ENCODE data around the gene AGTPBP1. TPM values are rescaled to one million over a fixed set of nuclear protein-coding genes. Genes with fewer than 3 reads are reported as not detected.
A peak's percentile ranks its signal among the peaks of the same experiment; 100 is the strongest.

Gene AGTPBP1
- total RNA-seq, 2 donors from 2014 or later = 36.9 to 51.6 TPM

DNA sequence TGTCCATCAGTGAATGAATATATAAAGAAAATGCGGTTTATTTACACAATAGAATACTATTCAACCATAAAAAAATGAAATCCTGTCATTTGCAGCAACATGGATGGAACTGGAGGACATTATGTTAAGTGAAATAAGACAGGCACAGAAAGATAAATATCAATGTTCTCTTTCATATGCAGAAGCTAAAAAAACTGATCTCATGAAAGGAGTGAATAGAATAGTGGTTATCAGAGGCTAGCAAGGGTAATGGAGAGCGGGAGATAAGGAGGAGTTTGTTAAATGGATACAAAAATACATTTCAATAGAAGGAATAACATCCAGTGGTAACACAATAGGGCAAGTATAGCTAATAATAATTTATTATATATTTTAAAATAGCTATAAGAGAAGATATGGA lies 65.0 kb downstream of the AGTPBP1 start:
- Mint-ChIP-seq H3K9me3 (no peaks in the 10 kb centered on the region), H3K36me3 (no peaks in the 10 kb centered on the region), H3K27ac (no peak overlapping the region)
- ATAC-seq (no peak), DNase-seq (ENCODE audit: low spot score in 2 of 2) (no peak)

GRCh38 chr9:85667374-85667773 lies 74.4 kb downstream of the AGTPBP1 start:
- ATAC-seq = no peak
- Mint-ChIP-seq H3K27ac (no peak overlapping the region), H3K9me3 (no peaks in the 10 kb centered on the region), H3K36me3 (peaks cover 0 to 4% of the 10 kb centered on the region in 2 donors)
- DNase-seq (ENCODE audit: low spot score in 2 of 2) = no peak

- H3K36me3 Mint-ChIP-seq = peaks cover 0 to 4% of the 10 kb centered on the region in 2 donors
- H3K27ac Mint-ChIP-seq = no peak overlapping the region
- no peaks in the 10 kb centered on the region for H3K9me3 Mint-ChIP-seq
- ATAC-seq = no peak
- no peak for DNase-seq (ENCODE audit: low spot score in 2 of 2)
Observed at GRCh38 chr9:85666086-85666485, 75.7 kb downstream of the AGTPBP1 start.

GRCh38 chr9:85662573-85662972 lies 79.2 kb downstream of the AGTPBP1 start:
- H3K9me3 Mint-ChIP-seq = no peaks in the 10 kb centered on the region
- peaks cover 0 to 4% of the 10 kb centered on the region in 2 donors for H3K36me3 Mint-ChIP-seq
- ATAC-seq = no peak
- DNase-seq (ENCODE audit: low spot score in 2 of 2) = no peak
- no peak overlapping the region for H3K27ac Mint-ChIP-seq

DNA sequence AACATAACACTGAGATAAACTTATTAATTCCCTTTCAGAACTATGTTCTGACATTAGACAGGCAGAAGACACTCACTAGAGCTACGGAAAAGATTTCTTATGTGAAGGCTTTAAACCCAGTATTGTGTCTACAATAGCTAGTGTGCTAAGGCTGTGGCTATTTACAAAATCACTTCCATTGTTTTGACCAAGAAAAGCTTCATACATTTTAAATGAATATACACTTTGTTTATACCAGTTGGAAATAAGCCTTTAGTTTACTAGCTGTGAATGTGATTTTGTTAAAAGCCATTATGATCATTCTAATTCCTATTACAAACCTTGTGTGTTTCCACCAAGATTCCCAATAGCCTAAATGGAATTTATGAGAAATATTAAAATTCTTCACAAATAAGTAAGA lies 83.0 kb downstream of the AGTPBP1 start:
- DNase-seq (ENCODE audit: low spot score in 2 of 2) = no peak
- H3K36me3 Mint-ChIP-seq = no peaks in the 10 kb centered on the region
- H3K9me3 Mint-ChIP-seq = no peaks in the 10 kb centered on the region
- ATAC-seq = no peak
- H3K27ac Mint-ChIP-seq = no peak overlapping the region

DNA sequence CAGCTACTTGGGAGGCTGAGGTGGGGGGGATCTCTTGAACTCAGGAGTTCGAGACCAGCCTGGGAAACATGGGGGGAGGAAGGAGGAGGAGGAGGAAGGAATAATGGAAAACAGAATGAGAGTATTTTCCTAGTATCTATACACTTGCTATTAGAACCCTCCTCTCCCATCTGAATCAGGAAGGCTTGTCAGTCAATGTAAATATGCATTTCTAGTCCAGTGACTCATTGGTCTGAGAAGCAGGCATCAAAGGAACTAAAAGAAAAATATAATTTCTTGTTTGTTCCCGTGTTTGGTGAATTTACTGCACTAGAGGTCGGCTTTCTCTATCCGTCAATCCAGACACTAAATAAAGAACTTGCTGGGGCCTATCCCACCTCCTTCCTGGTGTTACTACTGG lies 88.6 kb downstream of the AGTPBP1 start:
- Mint-ChIP-seq H3K36me3 (no peaks in the 10 kb centered on the region), H3K9me3 (no peaks in the 10 kb centered on the region), H3K27ac (no peak overlapping the region)
- DNase-seq (ENCODE audit: low spot score in 2 of 2) = no peak
- ATAC-seq = no peak

DNA sequence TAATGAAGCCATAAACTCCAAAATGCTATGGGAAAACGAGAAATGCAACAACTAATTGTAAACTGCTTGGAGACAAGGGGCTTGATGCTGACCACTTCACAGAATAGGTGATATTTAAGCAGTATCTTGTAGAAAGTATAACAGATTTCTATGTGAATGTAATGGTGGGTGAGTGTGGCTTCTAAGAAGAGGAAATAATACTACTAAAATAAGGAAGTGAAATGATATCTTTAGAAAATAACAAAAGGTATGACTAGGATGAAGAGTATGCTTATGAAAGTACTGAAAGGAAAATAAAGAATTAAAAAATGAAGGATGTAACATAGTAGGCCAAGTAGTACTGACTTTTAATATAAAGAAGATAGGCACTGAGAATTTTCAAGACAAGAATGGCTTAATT lies 94.2 kb downstream of the AGTPBP1 start:
- DNase-seq (ENCODE audit: low spot score in 2 of 2) (no peak), ATAC-seq (no peak)
- Mint-ChIP-seq H3K36me3 (no peaks in the 10 kb centered on the region), H3K9me3 (no peaks in the 10 kb centered on the region), H3K27ac (no peak overlapping the region)

- no peak for DNase-seq (ENCODE audit: low spot score in 2 of 2)
- no peaks in the 10 kb centered on the region for H3K36me3 Mint-ChIP-seq
- peak in 1 of 2 donors; percentile 35 for ATAC-seq
- H3K9me3 Mint-ChIP-seq = no peaks in the 10 kb centered on the region
- H3K27ac Mint-ChIP-seq = no peak overlapping the region
Observed at GRCh38 chr9:85645909-85646627, 95.7 kb downstream of the AGTPBP1 start.

GRCh38 chr9:85640425-85640824 lies 101.3 kb downstream of the AGTPBP1 start:
- no peaks in the 10 kb centered on the region for H3K36me3 Mint-ChIP-seq
- ATAC-seq = no peak
- no peak for DNase-seq (ENCODE audit: low spot score in 2 of 2)
- H3K9me3 Mint-ChIP-seq = no peaks in the 10 kb centered on the region
- H3K27ac Mint-ChIP-seq = no peak overlapping the region

DNA sequence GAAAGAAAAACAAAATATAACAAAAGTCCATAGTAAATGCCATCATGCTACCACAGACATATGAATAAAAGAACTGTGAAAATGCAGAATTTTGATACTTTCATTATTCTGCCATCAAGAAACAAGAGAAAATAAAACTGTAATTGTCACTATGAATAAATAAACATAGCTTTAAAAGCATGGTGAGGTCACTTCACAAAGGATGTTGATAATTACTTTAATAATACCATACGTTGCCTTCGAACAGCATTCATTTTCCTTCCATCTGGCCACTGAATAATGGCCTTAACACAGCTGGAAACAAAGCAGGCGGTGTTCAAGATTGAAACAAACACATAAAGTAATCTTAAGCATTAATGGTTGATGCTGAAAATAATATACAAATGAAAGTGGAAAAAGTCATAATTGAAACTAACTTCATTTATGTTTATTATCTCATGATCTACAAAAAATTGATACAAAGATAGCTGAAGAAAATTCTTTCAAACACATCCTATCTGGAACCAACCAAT lies 102.0 kb downstream of the AGTPBP1 start:
- Mint-ChIP-seq H3K9me3 (no peaks in the 10 kb centered on the region), H3K36me3 (no peaks in the 10 kb centered on the region), H3K27ac (no peak overlapping the region)
- DNase-seq (ENCODE audit: low spot score in 2 of 2) = no peak
- ATAC-seq = no peak

DNA sequence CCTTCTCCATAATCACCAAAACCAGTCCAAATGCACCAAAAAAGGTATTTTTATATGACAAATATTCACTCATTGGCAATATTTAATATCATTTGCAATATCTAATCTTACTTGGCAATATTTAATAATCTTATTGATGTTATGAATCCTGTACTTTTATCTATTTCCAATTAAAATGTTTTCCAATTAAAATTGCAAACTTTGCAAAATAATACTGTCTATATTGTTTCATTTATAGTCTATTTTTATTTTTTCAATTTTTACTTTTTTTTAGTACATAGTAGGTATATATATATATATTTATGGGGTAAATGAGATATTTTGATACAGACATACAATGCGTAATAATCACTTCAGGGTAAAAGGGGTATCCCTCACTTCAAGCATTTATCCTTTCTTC lies 109.9 kb downstream of the AGTPBP1 start:
- ATAC-seq (no peak), DNase-seq (ENCODE audit: low spot score in 2 of 2) (no peak)
- Mint-ChIP-seq H3K27ac (no peak overlapping the region), H3K9me3 (no peaks in the 10 kb centered on the region), H3K36me3 (no peaks in the 10 kb centered on the region)

- H3K36me3 Mint-ChIP-seq = no peaks in the 10 kb centered on the region
- DNase-seq (ENCODE audit: low spot score in 2 of 2) (no peak), ATAC-seq (no peak)
- no peak overlapping the region for H3K27ac Mint-ChIP-seq
- no peaks in the 10 kb centered on the region for H3K9me3 Mint-ChIP-seq
Observed at GRCh38 chr9:85630676-85631075, 111.1 kb downstream of the AGTPBP1 start.

DNA sequence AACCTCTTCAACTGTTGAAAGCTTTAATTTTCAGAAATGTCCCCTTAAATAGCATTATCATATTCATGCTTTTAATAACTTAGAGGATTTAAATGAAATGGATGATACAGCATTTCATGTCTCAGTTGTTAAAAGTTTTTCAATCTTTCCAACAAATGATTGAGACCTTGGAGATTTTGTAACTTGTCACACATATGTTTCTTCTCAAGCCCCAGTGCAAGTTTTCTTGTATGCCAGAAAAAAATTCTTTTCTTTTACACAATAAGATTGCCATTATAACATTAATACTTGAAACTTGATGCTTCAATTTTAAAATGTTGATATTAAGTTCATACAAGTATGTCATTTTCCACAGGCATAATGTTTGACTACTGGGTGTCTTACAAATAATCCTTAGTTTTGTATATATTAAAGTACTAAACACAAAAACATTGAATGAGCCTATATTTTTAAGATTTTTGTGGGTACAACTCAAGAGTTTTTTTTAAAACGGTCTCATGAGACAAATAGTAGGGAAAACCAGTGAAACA lies 124.5 kb downstream of the AGTPBP1 start:
- peaks cover 0 to 6% of the 10 kb centered on the region in 2 donors for H3K36me3 Mint-ChIP-seq
- H3K27ac Mint-ChIP-seq = no peak overlapping the region
- H3K9me3 Mint-ChIP-seq = no peaks in the 10 kb centered on the region
- no peak for ATAC-seq
- no peak for DNase-seq (ENCODE audit: low spot score in 2 of 2)

DNA sequence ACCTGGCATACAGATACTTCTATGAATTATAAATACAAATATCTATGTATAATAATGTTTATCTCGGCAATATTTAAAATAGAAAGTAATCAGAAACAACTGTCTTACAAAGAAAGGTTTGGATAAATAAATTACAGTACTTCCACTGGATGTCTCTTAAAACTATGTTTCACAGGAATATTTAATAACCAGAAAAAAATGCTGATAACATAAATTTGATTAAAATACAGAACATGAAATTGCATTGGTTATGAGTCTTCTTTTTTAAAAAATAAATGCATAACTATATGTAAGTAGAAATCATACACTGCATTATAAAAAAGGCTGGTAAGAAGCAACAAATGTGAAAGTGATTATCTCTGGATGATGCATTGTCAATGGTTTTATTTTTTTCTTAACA lies 126.0 kb downstream of the AGTPBP1 start:
- DNase-seq (ENCODE audit: low spot score in 2 of 2) (no peak), ATAC-seq (no peak)
- Mint-ChIP-seq H3K36me3 (peaks cover 0 to 6% of the 10 kb centered on the region in 2 donors), H3K9me3 (no peaks in the 10 kb centered on the region), H3K27ac (no peak overlapping the region)

DNA sequence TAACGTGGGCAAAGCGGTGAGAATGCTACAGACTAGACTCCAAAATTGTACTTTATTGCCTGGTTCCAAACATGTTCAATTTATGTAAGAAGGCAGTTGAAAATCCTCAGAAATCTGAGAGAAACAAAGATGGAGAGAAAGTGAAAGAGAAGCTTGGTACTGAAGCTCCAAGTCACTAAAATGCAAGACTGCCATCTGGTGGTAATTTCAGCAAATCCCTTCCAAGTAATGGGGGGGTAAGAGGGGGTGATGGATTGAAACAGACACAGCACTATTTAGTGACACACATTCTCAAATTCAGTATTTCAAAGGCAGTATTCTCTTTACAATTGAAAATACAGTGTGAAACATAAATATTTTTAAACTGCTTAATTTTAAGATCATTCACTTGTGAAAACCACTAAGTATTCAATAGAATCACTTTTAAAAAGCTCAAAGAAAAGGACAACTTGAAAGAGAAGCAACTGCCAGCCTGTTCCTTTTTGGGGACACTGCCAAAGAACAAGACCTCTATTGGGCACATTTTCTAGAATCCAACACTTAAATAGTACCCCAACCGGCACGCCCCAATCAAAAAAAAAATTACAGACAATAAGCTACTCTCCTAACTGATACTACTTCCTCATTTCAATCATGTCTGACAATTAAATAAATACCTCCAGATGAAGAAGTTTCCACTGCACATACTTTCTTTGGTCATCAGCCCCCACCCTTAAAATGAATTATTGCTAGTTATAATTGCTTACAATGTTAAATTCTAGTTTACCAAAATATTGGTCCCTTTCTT lies 131.5 kb downstream of the AGTPBP1 start:
- H3K27ac Mint-ChIP-seq = peak overlapping the region in 1 of 2 donors; percentile 79
- ATAC-seq = peak; percentile 87 to 88
- DNase-seq (ENCODE audit: low spot score in 2 of 2) = peak in 1 of 2 donors; percentile 30
- no peaks in the 10 kb centered on the region for H3K36me3 Mint-ChIP-seq
- no peaks in the 10 kb centered on the region for H3K9me3 Mint-ChIP-seq

- no peak overlapping the region for H3K27ac Mint-ChIP-seq
- no peaks in the 10 kb centered on the region for H3K9me3 Mint-ChIP-seq
Observed at GRCh38 chr9:85605905-85606304, 135.8 kb downstream of the AGTPBP1 start.

DNA sequence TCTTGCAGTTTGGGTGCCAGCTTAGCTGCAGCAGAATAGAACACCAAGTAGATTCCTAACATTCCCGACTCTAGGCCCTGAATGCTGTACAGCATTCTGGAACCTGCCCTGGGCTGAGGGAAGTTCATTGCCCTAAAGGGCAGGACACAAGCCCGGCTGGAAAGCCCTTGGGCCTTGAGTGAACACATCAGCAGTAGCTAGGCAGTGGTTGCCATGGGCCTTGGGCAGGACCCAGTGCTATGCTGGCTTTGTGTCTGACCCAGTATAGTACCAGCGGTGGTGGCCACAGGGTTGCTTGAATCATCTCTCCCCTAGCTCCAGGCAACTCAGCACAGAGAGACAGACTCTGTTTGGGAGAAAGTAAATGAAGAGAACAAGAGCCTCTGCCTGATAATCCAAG lies 137.8 kb downstream of the AGTPBP1 start:
- ATAC-seq (no peak), DNase-seq (ENCODE audit: low spot score in 2 of 2) (no peak)
- H3K27ac Mint-ChIP-seq = no peak overlapping the region
- H3K36me3 Mint-ChIP-seq = peaks cover 10 to 23% of the 10 kb centered on the region in 2 donors
- no peaks in the 10 kb centered on the region for H3K9me3 Mint-ChIP-seq

More at GRCh38 chr9:85605905-85606304, 135.8 kb downstream of the AGTPBP1 start:
- DNase-seq (ENCODE audit: low spot score in 2 of 2) (no peak), ATAC-seq (no peak)
- peaks cover 10 to 23% of the 10 kb centered on the region in 2 donors for H3K36me3 Mint-ChIP-seq

All from activated naive CD4-positive, alpha-beta T cell treated with anti-CD3 and anti-CD28 coated beads, Interleukin-2, amount 50 U/mL, for 72 hours (primary cell).